NCI-H1092 treated with DMSO at 0.1 percent for 48 hours (cell line): ENCODE data around the gene PXDN.
"Not testable (repeated sequence)": the region's sequence is repeated elsewhere in the genome, so short reads cannot be mapped to it uniquely, and the experiment has no call there.

Experiments
- DNase-seq: peaks from one replicate; lab custom pipeline; 2025; lab: John Stamatoyannopoulos, UW

The PXDN gene

DNA sequence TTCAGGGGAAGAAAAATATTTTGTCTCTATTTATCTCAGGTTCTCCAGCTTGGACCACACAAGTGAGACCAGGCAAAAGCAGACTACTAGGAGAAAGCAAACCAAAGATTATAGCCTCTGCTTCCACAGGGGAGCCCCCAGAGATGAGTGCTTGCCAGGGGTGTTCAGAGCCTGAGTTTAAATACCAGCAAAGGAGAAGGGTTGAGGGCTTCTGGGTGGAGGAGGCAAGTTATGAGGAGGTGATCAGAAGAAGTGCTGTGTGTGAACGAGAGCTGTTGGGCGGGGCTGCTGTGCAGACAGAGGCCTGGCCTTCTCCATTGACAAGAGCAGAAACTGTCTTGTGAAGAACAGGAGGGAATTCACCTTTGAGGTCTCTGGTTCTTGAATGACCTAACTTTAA is 32.8 kb upstream of the PXDN start:
- no peak for DNase-seq

DNA sequence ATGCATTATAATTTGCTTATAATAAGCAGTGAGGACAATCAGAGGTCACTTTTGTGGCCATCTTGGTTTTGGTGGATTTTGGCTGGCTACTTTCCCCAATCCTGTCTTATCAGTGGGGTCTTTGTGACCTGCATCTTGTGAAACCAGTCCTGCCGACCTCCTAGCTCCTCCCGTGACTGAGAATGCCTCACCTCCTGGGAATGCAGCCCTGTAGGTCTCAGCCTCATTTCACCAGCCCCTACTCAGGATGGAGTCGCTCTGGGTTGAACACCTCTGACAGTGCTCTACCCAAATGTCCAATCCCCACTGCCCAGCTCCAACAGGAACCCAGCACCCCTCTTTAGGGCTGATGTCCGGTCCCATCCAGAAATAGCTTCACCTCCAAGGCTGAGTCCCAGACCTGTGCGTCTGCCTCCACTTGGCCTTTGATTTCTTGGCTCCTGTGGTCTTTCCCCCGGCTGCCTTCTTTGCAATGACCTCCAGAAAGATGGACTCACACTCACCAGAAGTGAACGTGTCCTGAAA is 31.3 kb upstream of the PXDN start:
- DNase-seq, result no peak

DNA sequence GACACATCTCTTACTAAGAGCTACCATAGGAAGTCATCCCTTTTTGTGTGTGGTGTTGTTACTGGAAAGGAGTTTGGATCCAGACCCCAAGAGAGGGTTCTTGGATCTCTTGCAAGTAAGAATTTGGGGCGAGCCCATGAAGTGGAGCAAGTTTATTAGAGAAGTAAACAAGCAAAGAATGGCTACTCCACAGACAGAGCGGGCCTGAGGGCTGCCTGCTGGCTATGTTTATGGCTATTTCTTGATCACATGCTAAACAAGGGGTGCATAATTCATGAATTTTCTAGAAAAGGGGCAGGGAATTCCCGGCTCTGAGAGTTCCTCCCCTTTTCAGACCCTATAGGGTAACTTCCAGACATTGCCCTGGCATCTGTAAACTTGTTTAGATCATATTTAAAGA is 30.6 kb upstream of the PXDN start:
- no peak for DNase-seq

DNA sequence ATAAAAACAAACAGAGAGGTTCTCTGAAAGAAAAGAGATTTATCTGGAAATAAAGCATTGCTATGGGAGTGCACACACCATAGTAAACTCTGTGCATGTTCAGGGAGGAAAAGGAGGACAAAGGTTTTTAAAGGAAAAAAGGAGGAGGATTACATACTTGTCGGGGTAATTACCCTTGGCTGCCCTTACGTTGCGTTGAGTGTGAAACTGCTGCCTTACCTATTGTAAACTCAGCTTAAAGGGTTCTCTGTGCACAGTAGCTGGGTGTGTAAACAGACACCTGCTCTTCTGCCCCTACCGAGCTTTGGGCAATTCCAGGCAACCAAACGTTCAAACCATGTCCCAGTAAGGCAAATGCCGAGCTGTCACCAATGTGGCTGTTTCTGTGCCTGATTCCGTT is 29.6 kb upstream of the PXDN start:
- peak; percentile 22 for DNase-seq

DNA sequence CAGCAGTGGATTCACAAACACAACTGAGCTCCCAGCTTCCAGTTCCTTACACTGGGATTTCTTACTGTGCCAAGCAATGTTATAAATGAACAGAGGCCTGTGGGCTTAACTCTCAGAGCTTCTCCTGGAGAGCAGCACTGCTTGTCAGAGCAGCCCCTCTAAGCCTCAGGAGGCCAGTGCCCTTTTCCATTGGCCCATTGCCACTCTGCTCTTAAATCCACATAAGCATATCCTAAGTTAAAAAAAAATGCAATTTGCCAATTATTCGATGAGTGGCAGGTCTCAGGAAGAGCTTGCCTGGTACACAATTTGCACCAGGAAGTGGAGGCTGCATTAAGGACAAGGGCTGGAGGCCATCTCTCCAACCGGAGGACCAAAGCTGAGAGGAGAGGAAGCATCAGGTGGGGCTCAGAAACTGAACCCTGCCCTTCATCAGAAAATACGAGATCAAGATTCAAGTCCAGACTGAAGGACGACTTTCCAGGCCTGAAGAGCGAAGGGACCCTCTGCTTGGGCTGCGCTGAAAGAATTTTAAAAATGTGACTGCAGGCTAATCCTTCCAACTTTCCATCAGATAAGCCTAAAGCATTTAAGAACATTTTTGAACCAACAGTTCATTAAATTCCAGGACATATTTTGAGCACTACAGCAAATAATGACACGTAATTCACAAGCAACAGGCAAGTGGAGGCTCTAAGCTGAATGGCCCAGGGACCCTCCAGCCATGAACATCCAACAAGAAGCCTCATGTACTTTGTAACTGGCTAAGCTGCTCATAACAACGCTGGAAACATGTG is 28.4 kb upstream of the PXDN start:
- no peak for DNase-seq

DNA sequence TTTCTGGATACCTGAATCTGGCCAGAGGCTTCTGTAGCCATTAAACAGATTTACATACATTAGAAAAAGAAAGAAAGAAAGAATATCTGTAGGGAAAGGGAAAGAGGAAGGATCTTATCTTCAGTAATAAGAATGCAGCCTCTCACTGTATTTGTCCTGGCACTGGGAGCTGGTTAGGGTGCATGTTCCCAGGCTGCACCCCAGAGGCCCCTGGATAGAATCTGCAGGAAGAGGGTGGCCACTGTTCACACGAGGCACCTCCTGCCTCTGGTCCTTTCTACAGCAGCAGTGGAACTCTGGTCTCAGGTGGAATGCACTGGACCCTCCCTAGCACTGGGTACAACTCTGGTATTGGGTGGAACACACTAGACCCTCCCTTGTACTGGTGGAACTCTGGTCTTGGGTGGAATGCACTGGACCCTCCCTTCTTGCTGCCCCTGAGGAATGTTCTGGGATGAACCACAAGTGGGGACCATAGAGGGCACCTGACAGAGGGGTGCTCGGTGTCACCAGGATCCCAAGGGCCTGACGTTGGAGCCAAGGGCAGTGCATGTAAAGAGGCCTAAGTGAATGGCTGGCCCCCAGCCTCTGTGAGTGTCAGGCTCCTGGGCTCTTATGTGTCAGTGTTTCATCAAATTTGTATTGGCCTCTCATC is 27.4 kb upstream of the PXDN start:
- no peak for DNase-seq

DNA sequence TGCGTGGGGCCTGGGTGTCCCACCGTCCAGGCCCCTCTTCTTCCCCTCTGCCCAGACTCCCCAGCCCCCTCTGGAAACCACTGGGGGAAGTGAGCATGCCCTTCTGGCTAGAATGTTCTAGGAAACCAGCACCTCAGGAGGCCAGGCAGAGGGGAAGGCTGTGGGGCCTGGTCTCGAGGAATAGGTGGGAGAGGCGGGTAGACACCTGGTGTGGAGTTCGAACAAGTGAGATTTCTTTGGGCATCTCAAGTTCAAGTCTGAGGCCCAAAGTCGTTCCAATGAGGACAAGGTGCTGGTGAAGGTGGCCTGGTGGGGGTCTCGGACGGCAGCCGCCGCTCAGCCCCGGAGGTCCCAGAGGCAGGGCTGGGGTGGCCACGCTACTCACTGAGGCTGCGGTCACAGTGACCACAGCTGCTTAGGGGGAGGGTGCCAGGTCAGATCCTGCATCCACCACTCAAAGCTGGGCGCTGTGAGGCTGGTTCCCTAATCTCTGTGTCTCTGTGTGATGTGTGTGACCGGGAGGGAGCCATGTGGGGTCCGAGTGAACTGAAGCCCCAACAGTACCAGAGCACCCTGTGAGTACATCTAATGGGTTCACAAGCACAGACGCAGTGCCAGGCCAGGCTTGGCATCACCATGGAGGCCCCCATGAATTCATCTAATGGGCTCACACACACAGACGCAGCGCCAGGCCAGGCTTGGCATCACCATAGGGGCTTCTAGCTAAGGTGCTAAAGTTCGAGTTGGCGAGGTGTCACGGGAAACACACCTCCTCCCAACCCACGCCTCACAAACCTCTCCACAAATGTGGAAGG is 26.5 kb upstream of the PXDN start:
- no peak for DNase-seq

DNA sequence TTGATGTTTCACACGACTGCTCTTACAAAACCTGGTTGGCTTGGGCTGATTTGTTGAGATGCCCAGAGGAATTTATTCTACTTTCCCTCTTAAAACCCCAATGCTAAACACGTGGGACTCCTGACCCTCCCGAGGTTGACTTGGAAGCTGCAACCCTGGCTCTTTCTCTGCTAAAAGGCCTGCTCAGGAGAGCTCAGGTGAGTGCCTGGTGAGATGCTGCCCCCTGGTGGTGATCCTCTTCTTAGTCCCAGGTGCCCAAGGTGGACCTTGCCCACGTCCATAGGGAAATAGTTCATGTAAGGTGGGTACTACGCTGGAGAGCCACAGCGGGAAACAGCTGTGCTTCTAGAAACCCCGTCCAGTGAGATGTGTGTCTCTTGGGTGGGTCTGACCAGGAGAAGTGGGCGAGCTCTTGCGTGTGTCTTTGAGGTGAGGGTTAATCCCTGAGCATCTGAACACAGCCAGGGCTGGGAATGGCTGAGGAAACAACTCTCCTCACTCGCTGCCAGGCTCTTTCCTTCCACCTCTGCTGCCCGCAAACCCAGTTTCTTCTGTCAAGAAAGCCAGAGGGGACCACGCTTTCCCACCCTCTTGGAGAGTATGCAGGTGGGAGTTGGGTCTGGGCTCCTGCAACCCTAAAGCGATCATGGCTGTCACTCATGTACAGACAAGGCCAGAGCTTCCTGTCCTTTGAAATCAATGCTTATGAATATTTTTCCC is 25.5 kb upstream of the PXDN start:
- peak; percentile 61 for DNase-seq

DNA sequence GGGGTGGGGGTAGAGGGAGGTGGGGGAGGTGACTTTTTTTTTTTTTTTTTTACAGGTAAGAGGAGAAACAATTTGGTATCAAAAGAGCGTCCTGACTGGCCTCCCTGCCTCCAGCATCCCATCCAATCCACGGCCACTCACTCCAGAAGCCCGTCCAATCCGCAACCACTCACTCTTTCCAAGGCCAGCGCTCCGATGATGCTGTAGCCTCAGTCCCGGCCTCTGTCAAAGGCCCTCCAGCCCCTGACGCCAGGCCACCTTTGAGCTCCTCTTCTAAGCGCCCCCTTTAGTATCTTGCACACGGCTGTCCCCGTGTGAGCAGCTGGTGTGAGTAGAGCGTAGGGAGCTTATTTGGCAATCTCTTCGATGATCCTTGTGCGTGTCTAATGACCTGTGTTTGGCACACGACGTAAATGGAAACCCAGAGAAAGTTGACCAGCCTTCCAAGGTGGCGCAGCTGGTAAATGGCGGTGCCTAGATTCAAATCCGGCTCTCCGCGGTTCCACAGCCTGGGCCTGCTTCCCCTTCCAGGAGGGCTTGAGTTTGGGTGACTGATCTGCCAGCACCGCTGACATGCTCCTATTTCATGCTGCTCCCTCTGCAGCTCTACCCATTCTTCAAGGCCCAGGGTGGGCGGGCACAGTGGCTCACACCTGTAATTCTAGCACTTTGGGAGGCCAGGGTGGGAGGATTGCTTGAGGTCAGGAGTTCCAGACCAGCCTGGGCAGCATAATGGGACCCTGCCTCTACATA is 23.8 kb upstream of the PXDN start:
- DNase-seq, result no peak

DNA sequence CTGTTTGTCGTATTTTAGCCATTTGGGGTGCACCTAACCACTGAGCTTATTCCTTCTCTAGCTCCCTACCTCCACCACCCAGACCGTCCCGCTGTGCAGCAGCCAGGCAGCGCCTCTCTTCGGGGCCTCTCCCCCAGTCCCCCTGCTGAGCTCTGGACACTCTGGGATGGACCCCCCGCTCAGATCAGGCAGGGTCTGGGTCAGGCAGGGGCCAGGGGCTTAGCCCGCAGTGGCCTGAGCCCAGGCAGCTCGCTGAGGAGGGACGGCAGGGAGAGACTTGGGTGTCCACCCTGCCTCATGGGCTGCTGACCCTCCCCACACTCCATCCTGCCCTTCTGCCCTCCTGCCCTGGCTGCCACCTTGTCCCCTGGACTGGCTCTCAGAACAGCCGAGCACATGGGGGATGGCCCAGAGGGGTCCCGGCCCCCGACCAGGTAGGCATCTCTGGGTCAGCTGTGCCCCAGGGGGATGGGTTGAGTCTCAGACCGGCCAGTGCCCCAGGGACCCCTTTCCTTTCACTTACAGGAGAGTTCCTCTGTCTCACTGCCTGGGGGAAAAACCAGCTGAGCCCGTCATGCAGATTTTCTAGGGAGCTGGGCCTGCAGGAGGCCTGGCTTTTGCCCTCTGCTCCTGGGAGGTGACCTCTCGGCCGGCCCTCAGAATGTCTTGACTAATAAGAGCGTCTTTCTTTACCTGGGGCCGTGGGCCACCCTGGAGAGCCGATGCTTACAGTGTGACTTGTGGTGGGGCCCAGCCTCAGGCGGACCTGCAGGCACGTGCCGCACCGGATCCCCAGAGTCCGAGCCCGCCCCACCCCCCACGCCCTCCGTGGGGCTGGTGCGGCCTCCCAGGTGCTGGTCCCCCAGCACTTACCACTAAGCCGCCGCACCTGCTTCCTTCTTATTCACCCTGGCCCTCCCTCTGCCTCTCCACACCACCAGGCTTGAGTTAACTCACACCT is 22.8 kb upstream of the PXDN start:
- DNase-seq, result no peak

DNA sequence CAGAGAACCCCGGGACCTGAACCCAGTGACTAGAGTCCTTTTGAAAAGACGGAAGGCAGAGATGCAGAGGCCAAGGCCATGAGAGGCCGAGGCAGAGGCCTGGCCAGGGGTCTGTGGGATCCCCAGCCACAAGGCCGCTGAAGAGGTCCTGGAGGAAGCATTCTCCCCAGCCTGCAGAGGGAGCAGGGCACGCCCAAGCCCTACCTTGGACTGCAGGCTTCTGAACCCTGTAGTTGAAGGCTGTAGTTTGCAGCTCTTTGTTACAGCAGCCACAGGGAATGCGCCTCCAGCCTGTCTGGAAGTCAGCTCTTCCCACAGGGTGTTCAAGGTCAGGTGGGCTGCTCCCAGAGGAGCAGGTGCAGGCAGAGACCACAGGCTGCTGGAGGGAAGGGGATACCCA is 22.1 kb upstream of the PXDN start:
- DNase-seq, result no peak

DNA sequence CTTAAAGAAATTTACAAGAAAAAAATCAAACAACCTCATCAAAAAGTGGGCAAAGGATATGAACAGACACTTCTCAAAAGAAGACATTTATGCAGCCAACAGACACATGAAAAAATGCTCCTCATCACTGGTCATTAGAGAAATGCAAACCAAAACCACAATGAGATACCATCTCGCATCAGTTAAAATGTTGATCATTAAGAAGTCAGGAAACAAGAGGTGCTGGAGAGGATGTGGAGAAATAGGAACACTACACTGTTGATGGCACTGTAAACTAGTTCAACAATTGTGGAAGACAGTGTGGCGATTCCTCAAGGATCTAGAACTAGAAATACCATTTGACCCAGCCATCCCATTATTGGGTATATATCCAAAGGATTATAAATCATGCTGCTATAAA is 20.9 kb upstream of the PXDN start:
- not testable (repeated sequence) for DNase-seq

DNA sequence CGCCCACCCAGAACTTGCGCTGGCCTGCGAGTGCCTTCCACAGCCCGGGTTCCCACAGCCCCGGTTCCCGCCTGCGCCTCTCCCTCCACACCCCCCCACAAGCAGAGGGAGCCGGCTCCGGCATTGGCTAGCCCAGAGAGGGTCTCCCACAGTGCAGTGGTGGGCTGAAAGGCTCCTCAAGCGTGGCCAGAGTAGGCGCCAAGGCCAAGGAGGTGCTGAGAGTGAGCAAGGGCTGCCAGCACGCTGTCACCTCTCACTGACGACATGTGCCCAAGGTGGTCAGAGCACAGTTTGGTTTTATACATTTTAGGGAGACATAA is 15.3 kb upstream of the PXDN start:
- DNase-seq, result no peak

DNA sequence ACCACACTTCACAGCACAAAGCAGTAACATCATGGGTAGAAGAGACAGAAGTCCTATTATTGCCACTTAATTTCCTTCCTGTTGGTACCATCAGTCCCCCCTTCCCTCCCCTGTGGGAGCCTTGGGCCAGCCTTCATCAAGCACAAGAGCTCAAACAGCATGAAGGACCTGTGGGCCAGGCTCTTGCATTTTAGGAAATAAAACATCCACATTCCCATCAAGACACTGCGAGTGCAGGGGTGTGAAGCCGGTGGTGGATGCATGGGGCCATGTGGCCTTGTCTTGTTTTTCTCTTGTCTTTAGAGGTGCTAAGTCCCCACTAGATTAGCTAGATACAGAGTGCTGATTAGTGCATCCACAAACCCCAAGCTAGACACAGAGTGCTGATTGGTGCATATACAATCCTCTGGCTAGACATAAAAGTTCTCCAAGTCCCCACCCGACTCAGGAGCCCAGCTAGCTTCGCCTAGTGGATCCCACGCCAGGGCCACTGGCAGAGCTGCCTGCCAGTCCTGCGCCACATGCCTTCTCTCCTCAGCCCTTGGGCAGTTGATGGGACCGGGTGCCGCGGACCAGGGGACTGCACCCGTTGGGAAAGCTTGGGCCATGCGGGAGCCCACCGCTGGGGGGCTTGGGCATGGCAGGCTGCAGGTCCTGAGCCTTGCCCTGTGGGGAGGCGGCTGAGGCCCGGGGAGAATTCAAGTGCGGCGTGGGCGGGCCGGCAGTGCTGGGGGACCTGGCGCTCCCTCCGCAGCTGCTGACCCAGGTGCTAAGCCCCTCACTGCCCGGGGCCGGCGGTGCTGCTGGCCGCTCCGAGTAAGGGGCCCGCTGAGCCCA is 14.7 kb upstream of the PXDN start:
- DNase-seq, result no peak

DNA sequence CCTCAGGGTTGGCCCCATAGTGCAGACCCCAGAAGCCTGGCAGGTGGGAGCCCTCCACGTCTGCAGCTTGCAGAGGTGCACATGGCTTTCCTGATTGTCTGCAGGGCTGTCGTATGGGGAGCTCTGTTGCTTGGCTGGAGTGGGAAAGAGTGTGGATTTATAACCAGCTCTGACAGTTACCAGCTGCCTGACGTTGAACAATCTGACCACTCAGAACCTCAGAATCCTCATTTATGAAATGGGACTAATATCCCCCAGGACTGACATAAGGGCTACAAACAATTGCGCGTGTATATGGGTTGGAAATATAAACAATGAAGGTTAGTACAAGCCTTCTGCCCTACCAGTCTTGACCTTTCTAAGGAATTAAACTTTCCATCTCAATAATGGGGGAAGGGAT is 13.9 kb upstream of the PXDN start:
- DNase-seq, result no peak

DNA sequence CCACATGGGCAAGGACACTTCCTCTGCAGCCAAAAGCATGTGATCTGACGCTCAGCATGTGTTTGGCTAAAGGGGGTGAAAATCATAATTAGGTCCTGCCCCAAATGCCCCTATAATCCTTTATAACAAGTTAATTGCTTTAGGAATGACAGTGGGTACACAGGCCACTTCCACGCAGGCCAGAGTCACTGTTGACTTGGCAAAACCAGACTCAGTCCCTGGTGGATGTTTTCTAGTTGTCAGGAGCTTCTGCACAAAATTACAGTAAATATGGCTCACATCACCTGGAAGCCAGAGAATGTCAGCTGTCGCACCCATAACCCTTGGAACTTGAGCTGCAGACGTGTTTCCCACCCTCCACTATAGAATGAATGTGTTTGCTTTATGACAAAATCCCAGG is 13.3 kb upstream of the PXDN start:
- no peak for DNase-seq

DNA sequence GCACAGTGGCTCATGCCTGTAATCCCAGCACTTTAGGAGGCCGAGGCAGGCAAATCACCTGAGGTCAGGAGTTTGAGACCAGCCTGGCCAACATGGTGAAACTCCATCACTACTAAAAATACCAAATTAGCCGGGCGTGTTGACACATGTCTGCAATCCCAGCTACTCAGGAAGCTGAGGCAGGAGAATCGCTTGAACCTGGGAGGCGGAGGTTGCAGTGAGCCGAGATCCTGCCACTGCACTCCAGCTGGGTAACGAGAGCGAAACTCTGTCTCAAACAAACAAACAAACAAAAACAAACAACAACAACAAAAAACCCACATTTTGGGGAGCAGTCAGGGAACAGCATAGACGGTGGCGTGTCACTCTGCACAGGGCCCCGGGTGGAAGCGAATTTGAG is 12.8 kb upstream of the PXDN start:
- not testable (repeated sequence) for DNase-seq

DNA sequence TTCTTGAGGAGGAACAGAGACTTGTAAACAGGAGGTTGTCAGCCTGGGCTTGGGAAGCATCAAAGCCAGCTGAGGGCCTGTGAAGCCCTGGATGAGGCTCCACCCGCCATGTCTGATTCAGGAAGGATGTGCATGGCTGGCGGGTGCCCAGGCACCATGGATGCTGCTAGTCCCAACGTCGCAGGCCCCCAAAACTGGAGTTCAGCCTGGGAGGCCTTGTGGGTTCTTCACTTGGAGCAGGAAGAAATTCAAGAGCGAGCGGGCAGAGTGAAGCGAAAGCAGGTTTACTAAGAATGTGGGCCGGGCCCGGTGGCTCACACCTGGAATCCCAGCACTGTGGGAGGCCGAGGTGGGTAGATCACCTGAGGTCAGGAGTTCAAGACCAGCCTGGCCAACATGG is 12.1 kb upstream of the PXDN start:
- no peak for DNase-seq

DNA sequence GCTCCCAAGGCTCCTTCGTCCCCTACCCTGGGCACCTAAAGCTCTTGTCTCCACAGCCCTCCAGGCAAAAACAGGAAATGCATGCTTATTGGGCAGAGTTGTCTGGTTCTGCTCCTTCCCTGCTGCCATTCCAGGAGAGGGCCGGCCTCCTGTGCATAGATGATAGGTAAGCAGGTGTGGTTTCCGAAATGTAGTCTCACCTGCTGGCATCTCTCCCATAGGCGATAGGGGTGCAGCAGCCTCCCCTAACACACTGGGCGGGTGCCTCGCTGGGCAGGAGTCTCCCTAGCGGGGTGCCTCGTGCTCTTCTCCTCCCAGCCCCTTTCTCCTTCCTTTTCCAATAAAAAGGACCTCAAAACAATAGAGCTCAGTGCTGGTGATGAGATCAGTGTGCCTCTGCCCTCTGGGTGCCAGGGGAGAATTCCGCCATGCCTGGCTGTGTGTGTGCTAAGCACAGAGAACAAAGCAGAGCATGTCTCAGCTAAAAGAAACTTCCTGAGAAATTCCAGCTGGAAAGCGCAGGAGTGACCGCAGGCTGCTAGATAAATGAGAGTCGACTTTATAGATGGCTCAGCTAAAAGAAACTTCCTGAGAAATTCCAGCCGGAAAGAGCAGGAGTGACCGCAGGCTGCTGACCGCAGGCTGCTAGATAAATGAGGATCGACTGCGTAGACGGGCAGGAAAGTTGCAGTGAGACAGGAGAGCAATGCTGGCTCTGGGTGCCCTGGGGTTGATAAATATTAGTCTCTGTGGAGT is 11.3 kb upstream of the PXDN start:
- DNase-seq, result no peak
